ENCODE results near the gene KLC1. TPM values are rescaled to one million over a fixed set of nuclear protein-coding genes. Genes with fewer than 3 reads are reported as not detected.
"Not testable (repeated sequence)": the region's sequence is repeated elsewhere in the genome, so short reads cannot be mapped to it uniquely, and the experiment has no call there.

The KLC1 gene
- polyA plus RNA-seq, 2 of the 4 experiments (the other 2 are of a cell fraction): 81.8 to 150 TPM

GRCh38 chr14:103606963-103607668, 21.9 kb upstream of the KLC1 start:
- peak; percentile 56 to 69 for ATAC-seq
- DNase-seq (ENCODE audit: low read depth in 1 of 2, low spot score in 1 of 2): peak in 1 of 2 experiments; percentile 37
- WGBS (ENCODE audit: missing lambda C conversion rate): 40% methylated on average over 25 of the region's 25 CpGs
- peak overlapping the region; percentile 39 for H3K4me2 ChIP-seq
- H3K9me3 ChIP-seq: peaks cover 21% of the 10 kb centered on the region
- POLR2A ChIA-PET: no interaction called here
- H3K4me1 ChIP-seq: no peaks in the 10 kb centered on the region
- H3K4me3 ChIP-seq: no peak overlapping the region
- CTCF ChIA-PET: interaction anchor here (0.6 kb wide), 1 partner anchor 12 kb away, joined by 3 read pairs; no protein-coding TSS in a partner anchor
- no peak overlapping the region for H3K27ac ChIP-seq
- FAIRE-seq: no peak
- TF ChIP-seq, protein P1, sequence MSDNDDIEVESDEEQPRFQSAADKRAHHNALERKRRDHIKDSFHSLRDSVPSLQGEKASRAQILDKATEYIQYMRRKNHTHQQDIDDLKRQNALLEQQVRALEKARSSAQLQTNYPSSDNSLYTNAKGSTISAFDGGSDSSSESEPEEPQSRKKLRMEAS (IDR thresholded peaks at IDR 0.05): peak; percentile 82
- no peak for TF ChIP-seq EHMT2 (IDR thresholded peaks at IDR 0.05; ENCODE audit: low read depth)
- TF ChIP-seq, protein P2, sequence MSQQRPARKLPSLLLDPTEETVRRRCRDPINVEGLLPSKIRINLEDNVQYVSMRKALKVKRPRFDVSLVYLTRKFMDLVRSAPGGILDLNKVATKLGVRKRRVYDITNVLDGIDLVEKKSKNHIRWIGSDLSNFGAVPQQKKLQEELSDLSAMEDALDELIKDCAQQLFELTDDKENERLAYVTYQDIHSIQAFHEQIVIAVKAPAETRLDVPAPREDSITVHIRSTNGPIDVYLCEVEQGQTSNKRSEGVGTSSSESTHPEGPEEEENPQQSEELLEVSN (IDR thresholded peaks at IDR 0.05; ENCODE audit: borderline replicate concordance, low read depth): peak; percentile 35; the same call in 1 of the 2 replicates

GRCh38 chr14:103607822-103608221, 21.2 kb upstream of the KLC1 start:
- POLR2A ChIA-PET: no interaction called here
- Histone ChIP-seq H3K4me3 (no peak overlapping the region), H3K4me1 (no peaks in the 10 kb centered on the region), H3K27ac (no peak overlapping the region), H3K4me2 (no peak overlapping the region), H3K9me3 (peaks cover 23% of the 10 kb centered on the region)
- CTCF ChIA-PET: no interaction called here
- no peak for DNase-seq (ENCODE audit: low read depth in 1 of 2, low spot score in 1 of 2)
- no peak for TF ChIP-seq CBX2 (IDR thresholded peaks at IDR 0.05; ENCODE audit: borderline replicate concordance, low read depth)
- no peak for TF ChIP-seq ELK1 (IDR thresholded peaks at IDR 0.05; ENCODE audit: low read depth, low read length)
- no peak for TF ChIP-seq CHD4 (IDR thresholded peaks at IDR 0.05; ENCODE audit: borderline replicate concordance)
- no peak for TF ChIP-seq BCL3 (IDR thresholded peaks at IDR 0.05)
- TF ChIP-seq JUN (IDR thresholded peaks at IDR 0.05): no peak
- TF ChIP-seq HES2 (IDR thresholded peaks at IDR 0.05): no peak
- no peak for TF ChIP-seq NPAS2 (CRISPR knock-in tag; IDR thresholded peaks at IDR 0.05; ENCODE audit: borderline replicate concordance)
- TF ChIP-seq TP53 (CRISPR knock-in tag; IDR thresholded peaks at IDR 0.05): no peak
- peak in 1 of 2 experiments; percentile 11; a peak in 2 of 6 replicates for ATAC-seq
- no peak for FAIRE-seq
- 64% methylated on average over 15 of the region's 15 CpGs for whole genome bisulfite sequencing (ENCODE audit: missing lambda C conversion rate)

DNA sequence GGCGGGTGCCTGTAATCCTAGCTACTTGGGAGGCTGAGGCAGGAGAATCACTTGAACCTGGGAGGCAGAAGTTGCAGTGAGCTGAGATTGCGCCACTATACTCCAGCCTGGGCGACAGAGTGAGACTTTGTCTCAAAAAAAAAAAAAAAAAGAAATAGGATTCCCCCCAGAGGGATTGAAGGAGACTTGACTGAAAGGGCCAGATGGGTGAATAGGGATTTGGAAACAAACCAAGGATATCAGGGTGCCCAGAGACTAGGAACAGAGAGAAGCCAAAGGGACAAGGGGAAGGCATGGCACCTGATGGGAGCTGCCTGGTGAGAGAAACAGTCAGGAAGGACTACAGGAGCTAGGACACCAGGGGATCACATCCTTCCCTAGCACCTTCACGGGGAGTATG, 19.9 kb upstream of the KLC1 start:
- not testable (repeated sequence) for H3K4me1 ChIP-seq; H3K4me2 ChIP-seq; DNase-seq (ENCODE audit: low read depth in 1 of 2, low spot score in 1 of 2); ATAC-seq; FAIRE-seq; H3K27ac ChIP-seq; H3K4me3 ChIP-seq
- CTCF ChIA-PET: interaction anchor here (0.5 to 0.7 kb wide), 2 partner anchors 25 to 112 kb away, joined by 3 read pairs; no protein-coding TSS in a partner anchor
- peaks cover 23% of the 10 kb centered on the region for H3K9me3 ChIP-seq
- POLR2A ChIA-PET: interaction anchor here (1.1 kb wide), 1 partner anchor 87 kb away, joined by 4 read pairs; no protein-coding TSS in a partner anchor
- WGBS (ENCODE audit: missing lambda C conversion rate): 80% methylated on average over 3 of the region's 4 CpGs

GRCh38 chr14:103611215-103611614, 17.8 kb upstream of the KLC1 start:
- ChIA-PET CTCF (interaction anchor here (0.6 to 0.8 kb wide), 2 partner anchors 69 to 1146 kb away, joined by 3 to 4 read pairs; no protein-coding TSS in a partner anchor), POLR2A (no interaction called here)
- 35% methylated on average over 2 of the region's 2 CpGs for WGBS (ENCODE audit: missing lambda C conversion rate)
- Histone ChIP-seq H3K4me1 (no peaks in the 10 kb centered on the region), H3K4me3 (no peak overlapping the region), H3K9me3 (peaks cover 23% of the 10 kb centered on the region), H3K27ac (no peak overlapping the region), H3K4me2 (no peak overlapping the region)
- peak; percentile 28 for FAIRE-seq
- no peak for ATAC-seq
- no peak for DNase-seq (ENCODE audit: low read depth in 1 of 2, low spot score in 1 of 2)
- TF ChIP-seq EP300 (IDR thresholded peaks at IDR 0.05): no peak
- TF ChIP-seq REST (IDR thresholded peaks at IDR 0.05): no peak
- no peak for TF ChIP-seq MYC (IDR thresholded peaks at IDR 0.05; ENCODE audit: borderline replicate concordance, low read length)
- TF ChIP-seq HOXB13 (CRISPR knock-in tag; IDR thresholded peaks at IDR 0.05; ENCODE audit: low read depth): no peak
- no peak for TF ChIP-seq CEBPB (IDR thresholded peaks at IDR 0.05)
- no peak for TF ChIP-seq CBX8 (IDR thresholded peaks at IDR 0.05)
- TF ChIP-seq NR3C1 (IDR thresholded peaks at IDR 0.05): no peak
- TF ChIP-seq, protein P3, sequence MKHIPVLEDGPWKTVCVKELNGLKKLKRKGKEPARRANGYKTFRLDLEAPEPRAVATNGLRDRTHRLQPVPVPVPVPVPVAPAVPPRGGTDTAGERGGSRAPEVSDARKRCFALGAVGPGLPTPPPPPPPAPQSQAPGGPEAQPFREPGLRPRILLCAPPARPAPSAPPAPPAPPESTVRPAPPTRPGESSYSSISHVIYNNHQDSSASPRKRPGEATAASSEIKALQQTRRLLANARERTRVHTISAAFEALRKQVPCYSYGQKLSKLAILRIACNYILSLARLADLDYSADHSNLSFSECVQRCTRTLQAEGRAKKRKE (CRISPR knock-in tag; IDR thresholded peaks at IDR 0.05; ENCODE audit: low read depth): no peak
- no peak for TF ChIP-seq EHF (CRISPR knock-in tag; IDR thresholded peaks at IDR 0.05)
- no peak for TF ChIP-seq NFE2L2 (conservative IDR thresholded peaks at IDR 0.05; ENCODE audit: low read length)

Data from A549 (cell line).